HG02678 (cell line): ENCODE measurements around the gene SLC12A3.

Experiments used
- ATAC-seq: cut with Tn5 transposase; IDR thresholded peaks from one replicate; pipeline ENCODE4 v1.9.1; 2021; ENCODE audit warnings: mild to moderate bottlenecking, moderate library complexity; ENCODE audit not compliant: unreplicated experiment

The SLC12A3 gene

DNA sequence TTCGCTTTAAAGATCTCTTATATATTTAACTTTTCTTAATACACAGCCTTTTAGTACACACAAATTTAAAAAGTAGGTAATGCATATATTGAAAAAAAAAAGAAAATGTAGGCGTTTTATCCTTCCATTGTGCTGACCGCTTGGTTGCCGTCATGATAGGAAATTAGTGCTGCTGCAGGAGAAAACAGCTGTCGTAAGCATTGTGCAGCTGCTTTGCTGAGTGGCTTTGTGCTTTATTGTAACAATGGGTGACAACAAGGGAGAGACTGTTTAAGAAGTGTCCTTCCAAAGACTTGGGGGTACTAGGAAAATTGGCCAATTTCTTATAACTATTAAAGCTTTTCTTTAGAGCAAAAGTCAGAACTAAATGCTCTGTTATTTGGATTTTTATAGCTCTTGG is 71.9 kb downstream of the SLC12A3 start:
- no peak for ATAC-seq

- no peak for ATAC-seq
Measured at GRCh38 chr16:56938664-56939513, 73.9 kb downstream of the SLC12A3 start.

DNA sequence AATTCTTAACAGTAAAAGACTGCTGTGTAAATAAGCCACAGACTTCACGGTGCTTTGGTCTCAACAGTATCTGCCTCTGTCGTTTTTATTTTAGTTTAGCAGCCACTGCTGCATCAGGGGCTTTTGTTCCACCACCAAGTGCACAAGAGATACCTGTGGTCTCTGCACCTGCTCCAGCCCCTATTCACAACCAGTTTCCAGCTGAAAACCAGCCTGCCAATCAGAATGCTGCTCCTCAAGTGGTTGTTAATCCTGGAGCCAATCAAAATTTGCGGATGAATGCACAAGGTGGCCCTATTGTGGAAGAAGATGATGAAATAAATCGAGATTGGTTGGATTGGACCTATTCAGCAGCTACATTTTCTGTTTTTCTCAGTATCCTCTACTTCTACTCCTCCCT is 74.8 kb downstream of the SLC12A3 start:
- no peak for ATAC-seq

DNA sequence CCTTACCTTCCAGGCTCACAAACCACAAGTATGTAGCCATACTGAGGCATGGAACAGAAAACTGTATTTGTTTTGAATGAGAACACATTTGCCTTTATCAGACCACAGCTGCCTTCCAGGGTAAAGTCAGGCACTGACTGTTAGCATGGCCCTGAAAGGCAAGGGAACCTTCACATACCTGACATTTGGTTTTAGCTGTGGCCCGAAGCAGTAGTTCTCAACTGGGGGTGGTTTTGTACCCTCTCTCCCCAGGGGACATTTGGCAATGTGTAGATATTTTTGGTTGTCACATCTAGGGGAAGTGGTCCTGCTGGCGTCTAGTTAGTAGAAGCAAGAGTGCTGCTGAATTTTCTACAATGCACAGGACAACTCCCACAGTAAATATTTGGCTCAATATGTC is 76.1 kb downstream of the SLC12A3 start:
- ATAC-seq = no peak

GRCh38 chr16:56941856-56942331 is 76.9 kb downstream of the SLC12A3 start:
- no peak for ATAC-seq

GRCh38 chr16:56943761-56944375 is 78.9 kb downstream of the SLC12A3 start:
- no peak for ATAC-seq

- peak; percentile 50 for ATAC-seq
Measured at GRCh38 chr16:56944954-56945839, 80.2 kb downstream of the SLC12A3 start.

GRCh38 chr16:56945847-56946527 is 81.0 kb downstream of the SLC12A3 start:
- ATAC-seq = no peak

- ATAC-seq = no peak
Measured at GRCh38 chr16:56946767-56947603, 82.0 kb downstream of the SLC12A3 start.

GRCh38 chr16:56947604-56947995 is 82.6 kb downstream of the SLC12A3 start:
- no peak for ATAC-seq

DNA sequence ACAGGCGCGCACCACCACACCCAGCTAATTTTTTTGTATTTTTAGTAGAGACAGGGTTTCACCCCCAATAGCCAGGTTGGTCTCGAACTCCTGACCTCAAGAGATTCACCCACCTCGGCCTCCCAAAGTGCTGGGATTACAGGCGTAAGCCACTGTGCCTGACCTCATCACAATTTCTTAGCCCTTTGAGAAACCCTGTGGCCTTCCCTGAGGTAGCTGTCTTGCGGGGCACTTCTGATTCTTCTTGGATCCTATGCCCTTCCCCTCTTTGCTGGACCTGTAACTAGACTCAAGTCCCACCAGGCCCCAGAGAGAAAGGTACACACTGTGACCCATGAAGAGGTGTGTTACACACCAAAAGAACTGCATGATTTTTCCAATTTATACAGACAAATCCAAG is 83.2 kb downstream of the SLC12A3 start:
- no peak for ATAC-seq

DNA sequence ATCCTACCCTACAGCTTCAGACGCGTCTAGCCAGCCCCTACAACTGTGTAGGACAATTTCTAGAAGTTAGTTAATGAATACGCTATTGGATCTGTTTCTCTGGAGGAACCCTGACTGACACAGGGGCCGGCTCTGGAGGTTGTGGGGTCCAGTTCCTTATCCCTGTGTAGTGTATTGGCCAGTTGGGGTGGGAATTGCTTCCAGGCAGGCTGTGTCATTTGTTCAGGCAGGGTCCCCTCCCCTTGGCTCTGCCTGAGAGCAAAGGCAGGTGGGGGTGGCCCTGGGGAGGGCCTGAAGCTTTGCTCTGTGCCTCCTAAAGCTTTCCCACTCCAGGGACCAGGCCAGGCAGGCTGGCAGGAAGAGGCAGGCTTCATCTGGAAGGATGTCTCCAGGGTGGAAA is 85.0 kb downstream of the SLC12A3 start:
- no peak for ATAC-seq

DNA sequence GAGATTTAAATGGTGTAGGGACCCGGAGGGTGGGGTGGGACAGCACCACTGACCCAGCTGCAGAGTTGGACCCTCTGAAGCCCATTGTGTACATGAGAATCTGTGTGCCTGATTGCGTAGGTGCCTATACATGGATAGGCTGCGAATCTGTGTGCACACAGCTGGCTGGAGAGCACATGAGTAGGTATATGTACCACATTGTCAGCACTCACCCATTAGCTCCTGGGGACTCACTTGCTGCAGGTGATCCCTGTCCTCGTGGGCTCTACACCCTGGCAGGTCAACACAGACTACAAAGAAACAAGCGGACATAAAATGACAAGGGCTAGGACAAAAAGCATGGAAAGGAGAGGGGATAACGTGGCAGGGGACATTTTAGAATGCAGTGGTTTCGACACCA is 85.4 kb downstream of the SLC12A3 start:
- no peak for ATAC-seq

GRCh38 chr16:56950881-56951771 is 86.1 kb downstream of the SLC12A3 start:
- peak; percentile 59 for ATAC-seq

GRCh38 chr16:56953006-56953405 is 88.0 kb downstream of the SLC12A3 start:
- ATAC-seq = no peak

GRCh38 chr16:56956076-56956475 is 91.1 kb downstream of the SLC12A3 start:
- ATAC-seq = no peak

GRCh38 chr16:56956756-56957155 is 91.7 kb downstream of the SLC12A3 start:
- ATAC-seq = no peak

GRCh38 chr16:56960681-56961281 is 95.8 kb downstream of the SLC12A3 start:
- no peak for ATAC-seq
